HEK293 (cell line): ENCODE results near the gene SLC7A4.

Experiments used
- YY1 ChIP-seq: fragments of 450-650 bp; formaldehyde crosslinking; IDR thresholded peaks from 2 replicates; pipeline ENCODE4 v1.5.1; 2018; ENCODE audit warnings: missing biosample characterization, missing genetic modification characterization
- ZFP41 ChIP-seq: fragments of 450-650 bp; formaldehyde crosslinking; IDR thresholded peaks from 2 replicates; pipeline ENCODE4 v1.5.1; 2016; ENCODE audit warnings: missing biosample characterization, missing genetic modification characterization, borderline replicate concordance
- ZNF114 ChIP-seq: fragments of 450-650 bp; formaldehyde crosslinking; IDR thresholded peaks from 2 replicates; pipeline ENCODE4 v1.5.0; 2017; ENCODE audit warnings: missing biosample characterization, missing genetic modification characterization
- ZNF16 ChIP-seq: fragments of 450-650 bp; formaldehyde crosslinking; IDR thresholded peaks from 2 replicates; pipeline ENCODE4 v1.5.1; 2016; ENCODE audit warnings: low read depth, missing biosample characterization, missing genetic modification characterization
- ZNF184 ChIP-seq: fragments of 450-650 bp; IDR thresholded peaks from 2 replicates; pipeline ENCODE4 v1.5.1; 2018; ENCODE audit warnings: missing biosample characterization, mild to moderate bottlenecking, missing genetic modification characterization
- ZNF223 ChIP-seq: fragments of 450-650 bp; formaldehyde crosslinking; IDR thresholded peaks from 2 replicates; pipeline ENCODE4 v1.5.1; 2016; ENCODE audit warnings: missing biosample characterization, missing genetic modification characterization
- ZNF776 ChIP-seq: fragments of 450-650 bp; formaldehyde crosslinking; IDR thresholded peaks from 2 replicates; pipeline ENCODE4 v1.5.0; 2017; ENCODE audit warnings: missing biosample characterization, missing genetic modification characterization, borderline replicate concordance
- TF ChIP-seq, protein P1 (sequence below): fragments of 450-650 bp; formaldehyde crosslinking; IDR thresholded peaks from 2 replicates; pipeline ENCODE4 v1.5.1; 2016; ENCODE audit warnings: missing biosample characterization, missing genetic modification characterization
- TF ChIP-seq, protein P2 (sequence below): fragments of 450-650 bp; formaldehyde crosslinking; IDR thresholded peaks from 2 replicates; pipeline ENCODE4 v1.5.1; 2016; ENCODE audit warnings: missing biosample characterization, missing genetic modification characterization, borderline replicate concordance
- TF ChIP-seq, protein P3 (sequence below): fragments of 450-650 bp; formaldehyde crosslinking; IDR thresholded peaks from 2 replicates; pipeline ENCODE4 v1.5.1; 2016; ENCODE audit warnings: missing biosample characterization, missing genetic modification characterization, borderline replicate concordance
- TF ChIP-seq, protein P4 (sequence below): fragments of 450-650 bp; formaldehyde crosslinking; IDR thresholded peaks from 2 replicates; pipeline ENCODE4 v1.5.1; 2016; ENCODE audit warnings: missing biosample characterization, missing genetic modification characterization, low read depth
- TF ChIP-seq, protein P5 (sequence below): fragments of 450-650 bp; formaldehyde crosslinking; IDR thresholded peaks from 2 replicates; pipeline ENCODE4 v1.5.1; 2016; ENCODE audit warnings: missing biosample characterization, missing genetic modification characterization
- TF ChIP-seq, protein P6 (sequence below): sonication (generic); formaldehyde crosslinking; IDR thresholded peaks from 2 replicates; pipeline ENCODE4 v1.8.1; 2022; ENCODE audit warnings: mild to moderate bottlenecking, moderate library complexity, missing genetic modification reagents

DNA sequence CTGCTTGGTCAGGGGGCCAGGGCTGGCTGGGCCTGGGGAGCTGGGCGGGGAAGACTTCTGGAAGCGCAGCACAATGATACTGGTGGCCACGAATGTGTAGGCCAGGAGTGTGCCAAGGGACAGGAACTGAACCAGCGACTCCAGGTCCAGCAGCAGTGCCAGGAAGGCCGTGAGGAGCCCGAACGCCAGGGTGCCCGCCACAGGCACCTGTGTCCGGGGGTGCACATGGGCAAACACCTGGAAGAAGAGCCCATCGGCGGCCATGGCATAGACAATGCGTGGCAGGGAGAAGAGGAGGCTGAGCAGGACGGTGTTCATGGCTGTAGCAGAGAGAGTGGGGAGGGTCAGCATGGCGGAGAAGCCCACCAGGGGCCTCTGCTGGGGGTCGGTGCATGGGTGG lies 2.3 kb downstream of the SLC7A4 start:
- TF ChIP-seq, protein P1, sequence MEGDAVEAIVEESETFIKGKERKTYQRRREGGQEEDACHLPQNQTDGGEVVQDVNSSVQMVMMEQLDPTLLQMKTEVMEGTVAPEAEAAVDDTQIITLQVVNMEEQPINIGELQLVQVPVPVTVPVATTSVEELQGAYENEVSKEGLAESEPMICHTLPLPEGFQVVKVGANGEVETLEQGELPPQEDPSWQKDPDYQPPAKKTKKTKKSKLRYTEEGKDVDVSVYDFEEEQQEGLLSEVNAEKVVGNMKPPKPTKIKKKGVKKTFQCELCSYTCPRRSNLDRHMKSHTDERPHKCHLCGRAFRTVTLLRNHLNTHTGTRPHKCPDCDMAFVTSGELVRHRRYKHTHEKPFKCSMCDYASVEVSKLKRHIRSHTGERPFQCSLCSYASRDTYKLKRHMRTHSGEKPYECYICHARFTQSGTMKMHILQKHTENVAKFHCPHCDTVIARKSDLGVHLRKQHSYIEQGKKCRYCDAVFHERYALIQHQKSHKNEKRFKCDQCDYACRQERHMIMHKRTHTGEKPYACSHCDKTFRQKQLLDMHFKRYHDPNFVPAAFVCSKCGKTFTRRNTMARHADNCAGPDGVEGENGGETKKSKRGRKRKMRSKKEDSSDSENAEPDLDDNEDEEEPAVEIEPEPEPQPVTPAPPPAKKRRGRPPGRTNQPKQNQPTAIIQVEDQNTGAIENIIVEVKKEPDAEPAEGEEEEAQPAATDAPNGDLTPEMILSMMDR (tag by site-specific recombination) = no peak
- TF ChIP-seq, protein P2, sequence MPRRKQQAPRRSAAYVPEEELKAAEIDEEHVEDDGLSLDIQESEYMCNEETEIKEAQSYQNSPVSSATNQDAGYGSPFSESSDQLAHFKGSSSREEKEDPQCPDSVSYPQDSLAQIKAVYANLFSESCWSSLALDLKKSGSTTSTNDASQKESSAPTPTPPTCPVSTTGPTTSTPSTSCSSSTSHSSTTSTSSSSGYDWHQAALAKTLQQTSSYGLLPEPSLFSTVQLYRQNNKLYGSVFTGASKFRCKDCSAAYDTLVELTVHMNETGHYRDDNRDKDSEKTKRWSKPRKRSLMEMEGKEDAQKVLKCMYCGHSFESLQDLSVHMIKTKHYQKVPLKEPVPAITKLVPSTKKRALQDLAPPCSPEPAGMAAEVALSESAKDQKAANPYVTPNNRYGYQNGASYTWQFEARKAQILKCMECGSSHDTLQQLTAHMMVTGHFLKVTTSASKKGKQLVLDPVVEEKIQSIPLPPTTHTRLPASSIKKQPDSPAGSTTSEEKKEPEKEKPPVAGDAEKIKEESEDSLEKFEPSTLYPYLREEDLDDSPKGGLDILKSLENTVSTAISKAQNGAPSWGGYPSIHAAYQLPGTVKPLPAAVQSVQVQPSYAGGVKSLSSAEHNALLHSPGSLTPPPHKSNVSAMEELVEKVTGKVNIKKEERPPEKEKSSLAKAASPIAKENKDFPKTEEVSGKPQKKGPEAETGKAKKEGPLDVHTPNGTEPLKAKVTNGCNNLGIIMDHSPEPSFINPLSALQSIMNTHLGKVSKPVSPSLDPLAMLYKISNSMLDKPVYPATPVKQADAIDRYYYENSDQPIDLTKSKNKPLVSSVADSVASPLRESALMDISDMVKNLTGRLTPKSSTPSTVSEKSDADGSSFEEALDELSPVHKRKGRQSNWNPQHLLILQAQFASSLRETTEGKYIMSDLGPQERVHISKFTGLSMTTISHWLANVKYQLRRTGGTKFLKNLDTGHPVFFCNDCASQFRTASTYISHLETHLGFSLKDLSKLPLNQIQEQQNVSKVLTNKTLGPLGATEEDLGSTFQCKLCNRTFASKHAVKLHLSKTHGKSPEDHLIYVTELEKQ (tag by site-specific recombination) = no peak
- TF ChIP-seq ZNF184 (tag by site-specific recombination) = no peak
- TF ChIP-seq ZNF223 (tag by site-specific recombination) = no peak
- TF ChIP-seq ZNF16 (tag by site-specific recombination) = no peak
- TF ChIP-seq, protein P3, sequence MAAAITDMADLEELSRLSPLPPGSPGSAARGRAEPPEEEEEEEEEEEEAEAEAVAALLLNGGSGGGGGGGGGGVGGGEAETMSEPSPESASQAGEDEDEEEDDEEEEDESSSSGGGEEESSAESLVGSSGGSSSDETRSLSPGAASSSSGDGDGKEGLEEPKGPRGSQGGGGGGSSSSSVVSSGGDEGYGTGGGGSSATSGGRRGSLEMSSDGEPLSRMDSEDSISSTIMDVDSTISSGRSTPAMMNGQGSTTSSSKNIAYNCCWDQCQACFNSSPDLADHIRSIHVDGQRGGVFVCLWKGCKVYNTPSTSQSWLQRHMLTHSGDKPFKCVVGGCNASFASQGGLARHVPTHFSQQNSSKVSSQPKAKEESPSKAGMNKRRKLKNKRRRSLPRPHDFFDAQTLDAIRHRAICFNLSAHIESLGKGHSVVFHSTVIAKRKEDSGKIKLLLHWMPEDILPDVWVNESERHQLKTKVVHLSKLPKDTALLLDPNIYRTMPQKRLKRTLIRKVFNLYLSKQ = no peak
- TF ChIP-seq, protein P4, sequence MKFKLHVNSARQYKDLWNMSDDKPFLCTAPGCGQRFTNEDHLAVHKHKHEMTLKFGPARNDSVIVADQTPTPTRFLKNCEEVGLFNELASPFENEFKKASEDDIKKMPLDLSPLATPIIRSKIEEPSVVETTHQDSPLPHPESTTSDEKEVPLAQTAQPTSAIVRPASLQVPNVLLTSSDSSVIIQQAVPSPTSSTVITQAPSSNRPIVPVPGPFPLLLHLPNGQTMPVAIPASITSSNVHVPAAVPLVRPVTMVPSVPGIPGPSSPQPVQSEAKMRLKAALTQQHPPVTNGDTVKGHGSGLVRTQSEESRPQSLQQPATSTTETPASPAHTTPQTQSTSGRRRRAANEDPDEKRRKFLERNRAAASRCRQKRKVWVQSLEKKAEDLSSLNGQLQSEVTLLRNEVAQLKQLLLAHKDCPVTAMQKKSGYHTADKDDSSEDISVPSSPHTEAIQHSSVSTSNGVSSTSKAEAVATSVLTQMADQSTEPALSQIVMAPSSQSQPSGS (tag by site-specific recombination) = no peak
- TF ChIP-seq, protein P5, sequence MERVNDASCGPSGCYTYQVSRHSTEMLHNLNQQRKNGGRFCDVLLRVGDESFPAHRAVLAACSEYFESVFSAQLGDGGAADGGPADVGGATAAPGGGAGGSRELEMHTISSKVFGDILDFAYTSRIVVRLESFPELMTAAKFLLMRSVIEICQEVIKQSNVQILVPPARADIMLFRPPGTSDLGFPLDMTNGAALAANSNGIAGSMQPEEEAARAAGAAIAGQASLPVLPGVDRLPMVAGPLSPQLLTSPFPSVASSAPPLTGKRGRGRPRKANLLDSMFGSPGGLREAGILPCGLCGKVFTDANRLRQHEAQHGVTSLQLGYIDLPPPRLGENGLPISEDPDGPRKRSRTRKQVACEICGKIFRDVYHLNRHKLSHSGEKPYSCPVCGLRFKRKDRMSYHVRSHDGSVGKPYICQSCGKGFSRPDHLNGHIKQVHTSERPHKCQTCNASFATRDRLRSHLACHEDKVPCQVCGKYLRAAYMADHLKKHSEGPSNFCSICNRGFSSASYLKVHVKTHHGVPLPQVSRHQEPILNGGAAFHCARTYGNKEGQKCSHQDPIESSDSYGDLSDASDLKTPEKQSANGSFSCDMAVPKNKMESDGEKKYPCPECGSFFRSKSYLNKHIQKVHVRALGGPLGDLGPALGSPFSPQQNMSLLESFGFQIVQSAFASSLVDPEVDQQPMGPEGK (tag by site-specific recombination) = no peak
- no peak for TF ChIP-seq ZNF776 (tag by site-specific recombination)
- TF ChIP-seq ZFP41 = no peak
- TF ChIP-seq, protein P6, sequence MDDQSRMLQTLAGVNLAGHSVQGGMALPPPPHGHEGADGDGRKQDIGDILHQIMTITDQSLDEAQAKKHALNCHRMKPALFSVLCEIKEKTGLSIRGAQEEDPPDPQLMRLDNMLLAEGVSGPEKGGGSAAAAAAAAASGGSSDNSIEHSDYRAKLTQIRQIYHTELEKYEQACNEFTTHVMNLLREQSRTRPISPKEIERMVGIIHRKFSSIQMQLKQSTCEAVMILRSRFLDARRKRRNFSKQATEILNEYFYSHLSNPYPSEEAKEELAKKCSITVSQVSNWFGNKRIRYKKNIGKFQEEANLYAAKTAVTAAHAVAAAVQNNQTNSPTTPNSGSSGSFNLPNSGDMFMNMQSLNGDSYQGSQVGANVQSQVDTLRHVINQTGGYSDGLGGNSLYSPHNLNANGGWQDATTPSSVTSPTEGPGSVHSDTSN (CRISPR knock-in tag) = no peak
- no peak for TF ChIP-seq ZNF114 (tag by site-specific recombination)
- TF ChIP-seq YY1 = no peak
